Lung (tissue), 12 donors: ENCODE data around the gene NDUFS2. TPM values are rescaled to one million over a fixed set of nuclear protein-coding genes. Genes with fewer than 3 reads are reported as not detected.

Experiments used
- ATAC-seq: fragments of 200-7000 bp; cut with Tn5 transposase; one replicate; pipeline ENCODE4 v1.9.1; 2020; ENCODE audit warnings: moderate number of reproducible peaks; ENCODE audit not compliant: insufficient read depth, low FRiP score
- DNase-seq, 3 donors: peaks; one replicate each; pipeline ENCODE4 v3.0.0-alpha.2; 2013 to 2017
- H3K27ac ChIP-seq, 2 donors: one replicate each; pipeline ENCODE4 v1.5.1; 2013; ENCODE audit warnings: mild to moderate bottlenecking in 2 of 2, moderate library complexity in 2 of 2, control low read depth in 1 of 2, inconsistent platforms in 1 of 2, low read depth in 1 of 2, low read length in 1 of 2
- H3K27me3 ChIP-seq, 3 donors: one replicate each; pipeline ENCODE4 v1.5.1; 2013; ENCODE audit warnings: low read length in 2 of 3; ENCODE audit not compliant: control insufficient read depth in 3 of 3, insufficient read depth in 3 of 3
- H3K36me3 ChIP-seq, 4 donors: one replicate each; pipeline ENCODE4 v1.5.1; 2013; ENCODE audit warnings: low read length in 4 of 4, mild to moderate bottlenecking in 1 of 4, moderate library complexity in 1 of 4; ENCODE audit not compliant: control insufficient read depth in 4 of 4, insufficient read depth in 4 of 4
- H3K4me1 ChIP-seq, 5 donors: one replicate each; pipeline ENCODE4 v1.5.1; 2013; ENCODE audit warnings: low read length in 5 of 5, mild to moderate bottlenecking in 2 of 5, moderate library complexity in 1 of 5; ENCODE audit not compliant: control insufficient read depth in 5 of 5, insufficient read depth in 5 of 5
- H3K4me3 ChIP-seq: one replicate; pipeline ENCODE4 v1.5.1; 2013; ENCODE audit warnings: mild to moderate bottlenecking, control low read depth, moderate library complexity
- H3K9ac ChIP-seq, 2 donors: one replicate each; pipeline ENCODE4 v1.5.1; 2013; ENCODE audit warnings: low read length in 2 of 2, control low read depth in 1 of 2; ENCODE audit not compliant: insufficient read depth in 1 of 2
- H3K9me3 ChIP-seq, 4 donors: one replicate each; pipeline ENCODE4 v1.5.1; 2013; ENCODE audit warnings: low read length in 3 of 4, mild to moderate bottlenecking in 1 of 4, moderate library complexity in 1 of 4; ENCODE audit not compliant: control insufficient read depth in 4 of 4, insufficient read depth in 3 of 4
- WGBS, 2 donors: extraction: QIAGEN DNeasy Blood & Tissue Kit; methylation state at CpG; one replicate each; pipeline ENCODE4 v1.1.7; 2013; 5-methylcytosine and 5-hydroxymethylcytosine counted together
- polyA plus RNA-seq, 2 donors: library from polyadenylated mRNA; stranded (reverse); fragments of 200-250 nt; gene quantifications; one replicate each; pipeline ENCODE4 v1.2.1, GENCODE V29; 2013
- total RNA-seq, 2 donors: library from RNA; depleted of rRNA in 1 of 2; stranded (reverse); fragments of >200 nt in 1 of 2; gene quantifications; one replicate each; pipeline ENCODE4 v1.2.1, GENCODE V29; 2014 to 2021
- TF ChIP-seq, protein P1 (sequence below): IDR thresholded peaks from 2 replicates; pipeline ENCODE4 v1.5.1; 2012; ENCODE audit warnings: mild to moderate bottlenecking; ENCODE audit errors: control extremely low read depth, extremely low read depth
- donor health status: control.
- donor health status: control.
- donor health status: Bipolar disorder and iron deficiency.
- donor health status: healthy.
- donor health status: DM: yes; HTN: yes; CAD: no.

NDUFS2 gene
- total and polyA plus RNA-seq, 4 donors, result 40.2 to 104 (median 88.1) TPM

- no peak overlapping the region for H3K27ac ChIP-seq
- TF ChIP-seq, protein P1, sequence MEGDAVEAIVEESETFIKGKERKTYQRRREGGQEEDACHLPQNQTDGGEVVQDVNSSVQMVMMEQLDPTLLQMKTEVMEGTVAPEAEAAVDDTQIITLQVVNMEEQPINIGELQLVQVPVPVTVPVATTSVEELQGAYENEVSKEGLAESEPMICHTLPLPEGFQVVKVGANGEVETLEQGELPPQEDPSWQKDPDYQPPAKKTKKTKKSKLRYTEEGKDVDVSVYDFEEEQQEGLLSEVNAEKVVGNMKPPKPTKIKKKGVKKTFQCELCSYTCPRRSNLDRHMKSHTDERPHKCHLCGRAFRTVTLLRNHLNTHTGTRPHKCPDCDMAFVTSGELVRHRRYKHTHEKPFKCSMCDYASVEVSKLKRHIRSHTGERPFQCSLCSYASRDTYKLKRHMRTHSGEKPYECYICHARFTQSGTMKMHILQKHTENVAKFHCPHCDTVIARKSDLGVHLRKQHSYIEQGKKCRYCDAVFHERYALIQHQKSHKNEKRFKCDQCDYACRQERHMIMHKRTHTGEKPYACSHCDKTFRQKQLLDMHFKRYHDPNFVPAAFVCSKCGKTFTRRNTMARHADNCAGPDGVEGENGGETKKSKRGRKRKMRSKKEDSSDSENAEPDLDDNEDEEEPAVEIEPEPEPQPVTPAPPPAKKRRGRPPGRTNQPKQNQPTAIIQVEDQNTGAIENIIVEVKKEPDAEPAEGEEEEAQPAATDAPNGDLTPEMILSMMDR, result no peak
- peaks cover 0 to 3% (median 0%) of the 10 kb centered on the region in 4 donors for H3K36me3 ChIP-seq
- H3K4me3 ChIP-seq, result no peak overlapping the region
- no peaks in the 10 kb centered on the region for H3K9me3 ChIP-seq
- no peaks in the 10 kb centered on the region for H3K27me3 ChIP-seq
- H3K4me1 ChIP-seq, result peaks cover 0 to 49% (median 32%) of the 10 kb centered on the region in 5 donors
- no peak for ATAC-seq
- H3K9ac ChIP-seq, result no peak overlapping the region
- WGBS, 2 donors, result 95 to 96% methylated on average over 7 of the region's 7 CpGs
- DNase-seq, result no peak
Measured at GRCh38 chr1:161196111-161196510, 6.1 kb upstream of the NDUFS2 start.

- Histone ChIP-seq H3K4me1 (peaks cover 0 to 56% (median 37%) of the 10 kb centered on the region in 5 donors), H3K9ac (peak overlapping the region in 1 of 2 donors; percentile 34), H3K4me3 (peak overlapping the region; percentile 7), H3K27me3 (no peaks in the 10 kb centered on the region), H3K27ac (no peak overlapping the region), H3K9me3 (no peaks in the 10 kb centered on the region), H3K36me3 (peaks cover 0 to 3% (median 0%) of the 10 kb centered on the region in 4 donors)
- TF ChIP-seq, protein P1, result no peak
- ATAC-seq, result no peak
- WGBS, 2 donors, result 83 to 92% methylated on average over 27 of the region's 27 CpGs
- peak; percentile 62 to 81 (median 74) for DNase-seq
Measured at GRCh38 chr1:161196521-161197451, 5.4 kb upstream of the NDUFS2 start.

DNA sequence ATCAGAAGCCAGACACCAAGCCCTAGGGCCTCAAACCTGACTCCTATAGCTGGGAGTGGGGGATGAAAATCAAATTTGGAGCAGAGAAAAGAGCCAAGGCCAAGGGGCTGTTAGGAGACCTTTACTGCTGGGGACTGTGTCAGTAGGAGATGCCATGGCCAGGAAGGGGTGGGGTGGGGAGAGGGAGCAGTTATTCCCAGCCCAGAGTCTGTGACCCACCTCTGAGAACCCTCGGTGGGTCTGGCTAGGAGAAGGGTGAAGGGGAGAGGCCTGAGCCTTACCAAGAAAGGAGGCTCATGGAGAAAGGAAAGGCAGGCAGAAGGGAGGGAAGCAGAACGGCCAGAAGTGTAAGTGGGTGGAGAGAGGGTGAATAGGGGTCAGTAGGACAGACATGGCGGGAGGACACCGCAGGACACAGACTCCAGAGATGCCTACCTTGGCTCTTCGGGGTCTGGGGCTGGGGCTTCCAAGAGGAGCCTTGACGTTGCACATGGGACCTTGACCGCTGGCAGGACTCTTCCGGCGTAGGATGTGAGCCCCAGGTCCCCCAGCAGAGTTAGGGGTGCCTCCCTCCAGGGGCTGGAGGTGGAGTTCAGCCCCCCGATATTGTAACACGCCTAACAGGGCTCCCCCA lies 4.5 kb upstream of the NDUFS2 start:
- Histone ChIP-seq H3K4me3 (peak overlapping the region; percentile 7), H3K9me3 (no peaks in the 10 kb centered on the region), H3K27ac (peak overlapping the region in 1 of 2 donors; percentile 38), H3K27me3 (no peaks in the 10 kb centered on the region), H3K4me1 (peaks cover 0 to 58% (median 37%) of the 10 kb centered on the region in 5 donors), H3K9ac (peak overlapping the region; percentile 21 to 34), H3K36me3 (peaks cover 0 to 3% (median 0%) of the 10 kb centered on the region in 4 donors)
- TF ChIP-seq, protein P1, result no peak
- ATAC-seq, result no peak
- DNase-seq, result no peak
- WGBS, 2 donors, result 82 to 86% methylated on average over 11 of the region's 11 CpGs
